HepG2 (cell line): Measurements from ENCODE around the gene SARS2. TPM values are rescaled to one million over a fixed set of nuclear protein-coding genes. Genes with fewer than 3 reads are reported as not detected.
A peak's percentile ranks its signal among the peaks of the same experiment; 100 is the strongest.

Source experiments
- CCDC6 ChIP-seq: sonication (generic); formaldehyde crosslinking; IDR thresholded peaks from 2 replicates; pipeline ENCODE4 v1.8.1; 2022; ENCODE audit warnings: mild to moderate bottlenecking, missing genetic modification reagents, moderate library complexity
- ELF3 ChIP-seq: IDR thresholded peaks from 2 replicates; pipeline ENCODE4 v1.6.1; 2016; ENCODE audit warnings: missing genetic modification reagents, missing compliant biosample characterization
- GFI1 ChIP-seq: sonication (generic); formaldehyde crosslinking; IDR thresholded peaks from 2 replicates; pipeline ENCODE4 v1.5.0; 2020; ENCODE audit warnings: missing genetic modification reagents, mild to moderate bottlenecking, borderline replicate concordance
- HNRNPLL ChIP-seq: fragments of 200-400 bp; formaldehyde crosslinking; IDR thresholded peaks from 2 replicates; pipeline ENCODE4 v1.6.1; 2017; ENCODE audit warnings: mild to moderate bottlenecking, low read depth, low read length; ENCODE audit not compliant: poor library complexity, severe bottlenecking
- KDM5A ChIP-seq: fragments of 200-600 bp; sonication (generic); IDR thresholded peaks from 2 replicates; pipeline ENCODE4 v1.7.0; 2018; ENCODE audit warnings: antibody characterized with exemption, mild to moderate bottlenecking, low read length, borderline replicate concordance
- KDM5B ChIP-seq: sonication (generic); formaldehyde crosslinking; IDR thresholded peaks from 2 replicates; pipeline ENCODE4 v1.4.0; 2020; ENCODE audit warnings: missing genetic modification reagents, mild to moderate bottlenecking, borderline replicate concordance
- KLF12 ChIP-seq: sonication (generic); formaldehyde crosslinking; IDR thresholded peaks from 2 replicates; pipeline ENCODE4 v1.4.0; 2020; ENCODE audit warnings: missing genetic modification reagents, borderline replicate concordance
- MAZ ChIP-seq, 2 experiments: sonication (generic) in 1 of 2; formaldehyde crosslinking in 1 of 2; IDR thresholded peaks; 2 replicates each; pipeline versions ENCODE4 v1.5.0 to v1.6.1; 2012 to 2020; ENCODE audit warnings: low read depth in 2 of 2, mild to moderate bottlenecking in 2 of 2, borderline replicate concordance in 1 of 2, improper control_type of control experiment in 1 of 2, low read length in 1 of 2, missing genetic modification reagents in 1 of 2, moderate library complexity in 1 of 2
- RBFOX2 ChIP-seq: fragments of 200-400 bp; formaldehyde crosslinking; IDR thresholded peaks from 2 replicates; pipeline ENCODE4 v1.6.1; 2017; ENCODE audit warnings: low read depth, mild to moderate bottlenecking, low read length
- SIN3A ChIP-seq: IDR thresholded peaks from 2 replicates; pipeline ENCODE4 v1.6.1; 2011; ENCODE audit warnings: low read depth, mild to moderate bottlenecking, control low read depth, low read length, borderline replicate concordance
- ZEB1 ChIP-seq: IDR thresholded peaks from 2 replicates; pipeline ENCODE4 v1.6.1; 2012; ENCODE audit warnings: mild to moderate bottlenecking, low read depth, inconsistent platforms; ENCODE audit not compliant: insufficient replicate concordance
- ZFP36 ChIP-seq: fragments of 150-350 bp; IDR thresholded peaks from 2 replicates; pipeline ENCODE4 v1.6.1; 2018; ENCODE audit warnings: borderline replicate concordance, low read length, low read depth; ENCODE audit not compliant: partially characterized antibody
- ZNF331 ChIP-seq: sonication (generic); formaldehyde crosslinking; IDR thresholded peaks from 2 replicates; pipeline ENCODE4 v1.4.0; 2020; ENCODE audit warnings: missing genetic modification reagents
- ZNF460 ChIP-seq: sonication (generic); formaldehyde crosslinking; IDR thresholded peaks from 2 replicates; pipeline ENCODE4 v1.5.1; 2020; ENCODE audit warnings: missing genetic modification reagents, mild to moderate bottlenecking, borderline replicate concordance
- ZNF530 ChIP-seq: sonication (generic); formaldehyde crosslinking; IDR thresholded peaks from 2 replicates; pipeline ENCODE4 v1.5.0; 2020; ENCODE audit warnings: low read depth, mild to moderate bottlenecking, missing genetic modification reagents
- ZNF616 ChIP-seq: sonication (generic); formaldehyde crosslinking; IDR thresholded peaks from 2 replicates; pipeline ENCODE4 v1.5.0; 2020; ENCODE audit warnings: low read depth, mild to moderate bottlenecking, missing genetic modification reagents
- ZNF629 ChIP-seq: sonication (generic); formaldehyde crosslinking; conservative IDR thresholded peaks from 2 replicates; pipeline ENCODE4 v1.5.0; 2020; ENCODE audit warnings: missing genetic modification reagents
- ZNF670 ChIP-seq: sonication (generic); formaldehyde crosslinking; IDR thresholded peaks from 2 replicates; pipeline ENCODE4 v1.8.0; 2022; ENCODE audit warnings: mild to moderate bottlenecking, missing genetic modification reagents, borderline replicate concordance
- ZNF75D ChIP-seq: sonication (generic); formaldehyde crosslinking; IDR thresholded peaks from 2 replicates; pipeline ENCODE4 v1.8.1; 2023; ENCODE audit warnings: missing genetic modification reagents, mild to moderate bottlenecking, borderline replicate concordance
- ZNF879 ChIP-seq: sonication (generic); formaldehyde crosslinking; IDR thresholded peaks from 2 replicates; pipeline ENCODE4 v1.8.1; 2023; ENCODE audit warnings: missing genetic modification reagents
- ZNF891 ChIP-seq: sonication (generic); formaldehyde crosslinking; IDR thresholded peaks from 2 replicates; pipeline ENCODE4 v1.5.0; 2020; ENCODE audit warnings: mild to moderate bottlenecking, missing genetic modification reagents
- polyA plus RNA-seq, 8 experiments: library from polyadenylated mRNA; depleted of rRNA in 3 of 8; stranded (reverse) in 7 of 8; unstranded in 1 of 8; fragments of >200 nt; fragmentation: Illumina TruSeq in 4 of 8; extraction: Trizol in 4 of 8; gene quantifications; 2 replicates each; pipeline versions ENCODE4 v1.2.1 to v1.2.3, GENCODE V29; 2011 to 2016; ENCODE audit warnings: low read depth in 4 of 8, missing spikeins in 1 of 8, mixed read lengths in 1 of 8; ENCODE audit not compliant: insufficient read depth in 1 of 8
- total RNA-seq, 5 experiments: library from RNA; depleted of rRNA; stranded (reverse); fragments of >200 nt; fragmentation: Illumina TruSeq; extraction: Trizol; gene quantifications; 2 replicates each; pipeline ENCODE4 v1.2.3, GENCODE V29; 2016; ENCODE audit warnings: low read depth in 1 of 5
- TF ChIP-seq, protein P1 (sequence below): sonication (generic); formaldehyde crosslinking; IDR thresholded peaks from 2 replicates; pipeline ENCODE4 v1.9.0; 2021; ENCODE audit warnings: missing genetic modification reagents, borderline replicate concordance
- TF ChIP-seq, protein P2 (sequence below): sonication (generic); formaldehyde crosslinking; IDR thresholded peaks from 2 replicates; pipeline ENCODE4 v1.4.0; 2020; ENCODE audit warnings: missing genetic modification reagents

SARS2 gene
- total and polyA plus RNA-seq, 2 of the 13 experiments (the other 11 are each of a cell fraction or from before 2014, with no cell fraction given) = 40.0 to 48.6 TPM

DNA sequence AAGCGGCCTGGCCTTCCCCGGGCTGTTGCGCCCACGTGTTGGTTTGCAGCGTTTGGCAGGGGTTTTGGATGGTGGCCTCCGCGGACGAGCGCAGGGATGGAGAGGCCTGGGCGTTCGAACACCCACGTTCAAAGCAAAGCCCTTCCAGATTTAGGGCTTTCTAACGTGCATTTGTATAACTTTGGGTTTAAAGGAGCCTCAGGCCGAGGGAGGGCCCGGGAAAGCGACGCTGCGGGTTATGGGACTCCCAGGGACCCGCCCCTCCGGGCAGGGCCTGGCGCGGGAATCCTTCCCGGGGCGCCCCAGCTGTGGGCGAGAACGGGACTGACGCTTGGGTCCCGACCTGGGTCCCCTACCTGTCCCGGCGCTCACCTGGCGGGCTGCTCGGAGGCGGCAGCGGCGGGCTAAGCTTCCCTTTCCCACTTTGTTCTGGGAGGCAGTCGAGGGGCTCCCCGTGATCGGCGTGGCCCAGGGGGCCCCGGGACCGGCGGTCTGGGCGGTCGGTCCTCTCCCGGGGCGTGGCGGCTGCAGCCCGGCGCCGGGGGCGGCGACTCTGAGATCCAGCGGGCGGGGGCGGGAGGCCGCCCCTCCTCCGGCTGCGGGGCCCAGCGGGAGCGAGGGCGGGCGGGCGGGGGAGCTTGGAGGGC lies 44.8 kb upstream of the SARS2 start, which contains the start of gene FBXO17 (continued):
- TF ChIP-seq, protein P1, sequence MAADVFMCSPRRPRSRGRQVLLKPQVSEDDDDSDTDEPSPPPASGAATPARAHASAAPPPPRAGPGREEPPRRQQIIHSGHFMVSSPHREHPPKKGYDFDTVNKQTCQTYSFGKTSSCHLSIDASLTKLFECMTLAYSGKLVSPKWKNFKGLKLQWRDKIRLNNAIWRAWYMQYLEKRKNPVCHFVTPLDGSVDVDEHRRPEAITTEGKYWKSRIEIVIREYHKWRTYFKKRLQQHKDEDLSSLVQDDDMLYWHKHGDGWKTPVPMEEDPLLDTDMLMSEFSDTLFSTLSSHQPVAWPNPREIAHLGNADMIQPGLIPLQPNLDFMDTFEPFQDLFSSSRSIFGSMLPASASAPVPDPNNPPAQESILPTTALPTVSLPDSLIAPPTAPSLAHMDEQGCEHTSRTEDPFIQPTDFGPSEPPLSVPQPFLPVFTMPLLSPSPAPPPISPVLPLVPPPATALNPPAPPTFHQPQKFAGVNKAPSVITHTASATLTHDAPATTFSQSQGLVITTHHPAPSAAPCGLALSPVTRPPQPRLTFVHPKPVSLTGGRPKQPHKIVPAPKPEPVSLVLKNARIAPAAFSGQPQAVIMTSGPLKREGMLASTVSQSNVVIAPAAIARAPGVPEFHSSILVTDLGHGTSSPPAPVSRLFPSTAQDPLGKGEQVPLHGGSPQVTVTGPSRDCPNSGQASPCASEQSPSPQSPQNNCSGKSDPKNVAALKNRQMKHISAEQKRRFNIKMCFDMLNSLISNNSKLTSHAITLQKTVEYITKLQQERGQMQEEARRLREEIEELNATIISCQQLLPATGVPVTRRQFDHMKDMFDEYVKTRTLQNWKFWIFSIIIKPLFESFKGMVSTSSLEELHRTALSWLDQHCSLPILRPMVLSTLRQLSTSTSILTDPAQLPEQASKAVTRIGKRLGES (CRISPR knock-in tag) = 0 out of 2 replicates have a peak, but pooled peaks have one; percentile 48
- TF ChIP-seq ZNF891 (CRISPR knock-in tag) (peak; percentile 33; the same call in 1 of the 2 replicates), ZNF530 (CRISPR knock-in tag) (0 out of 2 replicates have a peak, but pooled peaks have one; percentile 35), HNRNPLL (peak; percentile 30), KDM5A (0 out of 2 replicates have a peak, but pooled peaks have one; percentile 1), ZNF75D (0 out of 2 replicates have a peak, but pooled peaks have one; percentile 42), ZNF670 (CRISPR knock-in tag) (peak; percentile 36; the same call in 1 of the 2 replicates), MAZ (IDR thresholded peaks at IDR 0.05; ENCODE audit: borderline replicate concordance, low read depth, low read length) (peak; percentile 30), MAZ (CRISPR knock-in tag; IDR thresholded peaks at IDR 0.05; ENCODE audit: low read depth) (no peak), RBFOX2 (peak; percentile 83), ZEB1 (peak; percentile 4), SIN3A (peak; percentile 72; the same call in 1 of the 2 replicates), ZNF460 (CRISPR knock-in tag) (no peak), ZNF331 (CRISPR knock-in tag) (peak; percentile 15; the same call in 1 of the 2 replicates), ZNF879 (CRISPR knock-in tag) (0 out of 2 replicates have a peak, but pooled peaks have one; percentile 37), ZNF616 (CRISPR knock-in tag) (0 out of 2 replicates have a peak, but pooled peaks have one; percentile 29), GFI1 (CRISPR knock-in tag) (0 out of 2 replicates have a peak, but pooled peaks have one; percentile 20), ZNF629 (CRISPR knock-in tag) (no peak), ZFP36 (peak; percentile 82), KLF12 (0 out of 2 replicates have a peak, but pooled peaks have one; percentile 38), ELF3 (CRISPR knock-in tag) (0 out of 2 replicates have a peak, but pooled peaks have one; percentile 34), KDM5B (CRISPR knock-in tag) (peak; percentile 84), CCDC6 (peak; percentile 65; the same call in 1 of the 2 replicates)
- TF ChIP-seq, protein P2, sequence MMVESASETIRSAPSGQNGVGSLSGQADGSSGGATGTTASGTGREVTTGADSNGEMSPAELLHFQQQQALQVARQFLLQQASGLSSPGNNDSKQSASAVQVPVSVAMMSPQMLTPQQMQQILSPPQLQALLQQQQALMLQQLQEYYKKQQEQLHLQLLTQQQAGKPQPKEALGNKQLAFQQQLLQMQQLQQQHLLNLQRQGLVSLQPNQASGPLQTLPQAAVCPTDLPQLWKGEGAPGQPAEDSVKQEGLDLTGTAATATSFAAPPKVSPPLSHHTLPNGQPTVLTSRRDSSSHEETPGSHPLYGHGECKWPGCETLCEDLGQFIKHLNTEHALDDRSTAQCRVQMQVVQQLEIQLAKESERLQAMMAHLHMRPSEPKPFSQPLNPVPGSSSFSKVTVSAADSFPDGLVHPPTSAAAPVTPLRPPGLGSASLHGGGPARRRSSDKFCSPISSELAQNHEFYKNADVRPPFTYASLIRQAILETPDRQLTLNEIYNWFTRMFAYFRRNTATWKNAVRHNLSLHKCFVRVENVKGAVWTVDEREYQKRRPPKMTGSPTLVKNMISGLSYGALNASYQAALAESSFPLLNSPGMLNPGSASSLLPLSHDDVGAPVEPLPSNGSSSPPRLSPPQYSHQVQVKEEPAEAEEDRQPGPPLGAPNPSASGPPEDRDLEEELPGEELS (CRISPR knock-in tag) = no peak
